Gastrocnemius medialis (tissue), 4 donors: ENCODE measurements around the gene GRK4.

Experiments used
- POLR2A ChIP-seq, 2 donors: fragments of 450-650 bp; IDR thresholded peaks; one replicate each; pipeline ENCODE4 v1.6.1; 2017; ENCODE audit warnings: antibody characterized with exemption in 2 of 2, mild to moderate bottlenecking in 2 of 2, moderate library complexity in 2 of 2
- TF ChIP-seq, protein P1 (sequence below), 5 experiments: fragments of 450-650 bp in 3 of 5; fragments of 200-600 bp in 2 of 5; sonication (generic) in 2 of 5; IDR thresholded peaks in 4 of 5; conservative IDR thresholded peaks in 1 of 5; 1 replicate in 4 of 5; 2 replicates in 1 of 5; pipeline ENCODE4 v1.5.1; 2016 to 2019; ENCODE audit warnings: antibody characterized with exemption in 5 of 5, mild to moderate bottlenecking in 3 of 5, moderate library complexity in 3 of 5

- TF ChIP-seq, protein P1, sequence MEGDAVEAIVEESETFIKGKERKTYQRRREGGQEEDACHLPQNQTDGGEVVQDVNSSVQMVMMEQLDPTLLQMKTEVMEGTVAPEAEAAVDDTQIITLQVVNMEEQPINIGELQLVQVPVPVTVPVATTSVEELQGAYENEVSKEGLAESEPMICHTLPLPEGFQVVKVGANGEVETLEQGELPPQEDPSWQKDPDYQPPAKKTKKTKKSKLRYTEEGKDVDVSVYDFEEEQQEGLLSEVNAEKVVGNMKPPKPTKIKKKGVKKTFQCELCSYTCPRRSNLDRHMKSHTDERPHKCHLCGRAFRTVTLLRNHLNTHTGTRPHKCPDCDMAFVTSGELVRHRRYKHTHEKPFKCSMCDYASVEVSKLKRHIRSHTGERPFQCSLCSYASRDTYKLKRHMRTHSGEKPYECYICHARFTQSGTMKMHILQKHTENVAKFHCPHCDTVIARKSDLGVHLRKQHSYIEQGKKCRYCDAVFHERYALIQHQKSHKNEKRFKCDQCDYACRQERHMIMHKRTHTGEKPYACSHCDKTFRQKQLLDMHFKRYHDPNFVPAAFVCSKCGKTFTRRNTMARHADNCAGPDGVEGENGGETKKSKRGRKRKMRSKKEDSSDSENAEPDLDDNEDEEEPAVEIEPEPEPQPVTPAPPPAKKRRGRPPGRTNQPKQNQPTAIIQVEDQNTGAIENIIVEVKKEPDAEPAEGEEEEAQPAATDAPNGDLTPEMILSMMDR (IDR thresholded peaks at IDR 0.05 in 4 of 5, conservative IDR thresholded peaks at IDR 0.05 in 1 of 5) = no peak
- TF ChIP-seq POLR2A (IDR thresholded peaks at IDR 0.05) = no peak
These were observed 107.5 kb downstream of the GRK4 start for GRCh38 chr4:3070709-3071500.
